GM21619 (cell line): ENCODE data around the gene RTKN.
A peak's percentile ranks its signal among the peaks of the same experiment; 100 is the strongest.

Experiments
- ATAC-seq: cut with Tn5 transposase; IDR thresholded peaks from one replicate; pipeline ENCODE4 v1.9.1; 2021; ENCODE audit not compliant: unreplicated experiment

Gene RTKN

DNA sequence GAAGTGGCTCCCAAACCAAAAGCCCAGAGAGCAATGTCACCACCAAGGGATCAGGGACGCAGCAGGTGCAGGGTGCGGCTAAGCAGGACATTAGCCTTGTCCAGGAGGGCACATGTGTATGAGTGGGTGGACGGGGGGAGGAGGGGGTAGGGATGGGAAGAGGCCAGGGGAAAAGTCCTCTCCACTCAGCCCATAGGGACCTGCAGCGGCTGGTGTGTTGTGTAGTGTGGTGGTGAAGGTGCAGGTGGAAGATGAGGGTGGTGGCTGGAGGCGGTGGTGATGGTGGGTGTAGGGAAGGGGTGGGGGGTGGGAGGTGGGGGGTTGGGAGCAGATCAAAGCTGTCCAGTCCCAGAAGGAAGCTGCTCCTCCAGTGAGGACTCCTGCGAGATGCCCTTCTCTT is 24.0 kb downstream of the RTKN start:
- ATAC-seq = no peak

DNA sequence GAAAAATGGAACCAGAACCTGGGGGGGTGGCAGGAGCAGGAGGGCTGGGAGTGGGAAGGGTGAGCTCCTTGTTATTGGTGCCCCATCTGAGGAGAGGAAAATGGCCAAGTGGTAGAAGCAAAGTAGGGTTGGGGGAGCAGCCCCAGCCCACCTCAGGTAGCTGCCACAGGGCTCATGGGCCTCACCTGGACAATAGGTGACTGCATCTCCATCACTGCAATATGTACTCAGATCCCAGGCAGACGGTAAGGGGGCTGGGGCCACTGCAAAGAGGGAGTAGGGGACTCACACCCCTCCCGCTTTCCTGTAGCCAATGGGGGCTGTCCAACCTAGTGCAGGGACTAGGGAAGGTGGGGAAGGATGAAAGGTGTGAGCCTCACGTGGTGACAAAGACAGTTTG is 24.5 kb downstream of the RTKN start:
- no peak for ATAC-seq

- no peak for ATAC-seq
These were observed 25.0 kb downstream of the RTKN start for GRCh38 chr2:74416778-74417177.

GRCh38 chr2:74415762-74416395 is 25.9 kb downstream of the RTKN start:
- no peak for ATAC-seq

DNA sequence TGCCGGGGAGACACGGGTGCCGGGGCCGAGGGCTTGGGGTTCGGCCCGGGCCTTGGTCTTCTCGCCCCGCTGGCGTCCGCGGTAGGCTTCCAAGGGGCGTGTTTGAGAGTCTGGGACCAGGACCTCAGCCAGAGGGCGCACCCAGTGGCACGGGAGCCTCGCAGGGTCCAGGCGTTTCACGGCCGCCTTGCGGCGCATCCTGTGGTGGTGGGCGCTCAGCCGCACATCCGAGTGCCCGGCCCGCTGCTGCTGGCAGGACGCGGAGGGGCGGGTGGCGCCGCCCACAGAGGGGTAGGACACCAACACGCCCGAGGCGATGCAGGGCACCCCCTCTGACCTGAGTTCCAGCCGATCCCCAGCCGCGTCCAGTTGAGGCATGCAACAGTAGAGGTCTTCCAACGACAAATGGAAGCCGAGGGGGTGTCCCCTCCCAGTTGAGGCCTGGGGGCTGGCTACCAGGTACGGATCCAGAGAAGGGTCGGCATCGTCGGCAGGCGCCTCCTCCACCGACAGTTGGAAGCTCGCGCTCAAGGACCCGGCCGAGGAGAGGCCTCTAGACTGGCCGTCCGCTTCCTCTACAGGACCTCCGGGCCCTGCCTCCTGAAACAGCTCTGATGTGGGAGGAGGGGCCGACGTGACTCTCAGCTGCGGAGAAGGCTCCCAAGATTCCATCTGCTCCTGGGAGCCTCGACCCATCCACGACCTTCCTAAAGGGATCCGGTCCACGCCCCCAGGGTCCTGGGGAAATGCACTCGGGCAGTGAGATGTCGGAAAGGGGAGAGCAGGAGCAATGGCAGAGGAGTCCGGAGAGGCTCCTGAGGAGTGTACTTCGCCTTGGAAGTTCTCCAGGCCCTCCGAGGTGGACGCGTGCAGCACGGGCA is 26.6 kb downstream of the RTKN start:
- ATAC-seq = no peak

DNA sequence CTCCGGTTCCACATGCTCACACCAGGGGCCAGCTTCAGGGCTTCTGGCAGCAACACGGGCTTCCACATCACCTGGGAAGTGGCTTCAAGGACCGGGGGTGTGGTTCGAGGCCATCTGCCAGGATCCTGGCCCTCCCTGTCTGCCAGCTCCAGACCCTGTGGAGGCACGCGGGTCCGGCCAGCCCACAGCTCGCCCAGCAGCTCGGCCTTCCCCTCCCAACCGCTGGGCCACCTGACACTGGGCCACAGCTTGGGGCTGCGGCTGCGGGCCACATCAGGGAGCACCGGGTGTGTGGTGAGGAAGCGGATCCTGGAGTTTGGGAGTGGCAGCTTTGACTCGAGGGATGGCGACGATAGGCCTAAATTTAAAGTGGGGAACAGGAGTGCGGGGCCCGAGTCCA is 27.3 kb downstream of the RTKN start:
- ATAC-seq = no peak

DNA sequence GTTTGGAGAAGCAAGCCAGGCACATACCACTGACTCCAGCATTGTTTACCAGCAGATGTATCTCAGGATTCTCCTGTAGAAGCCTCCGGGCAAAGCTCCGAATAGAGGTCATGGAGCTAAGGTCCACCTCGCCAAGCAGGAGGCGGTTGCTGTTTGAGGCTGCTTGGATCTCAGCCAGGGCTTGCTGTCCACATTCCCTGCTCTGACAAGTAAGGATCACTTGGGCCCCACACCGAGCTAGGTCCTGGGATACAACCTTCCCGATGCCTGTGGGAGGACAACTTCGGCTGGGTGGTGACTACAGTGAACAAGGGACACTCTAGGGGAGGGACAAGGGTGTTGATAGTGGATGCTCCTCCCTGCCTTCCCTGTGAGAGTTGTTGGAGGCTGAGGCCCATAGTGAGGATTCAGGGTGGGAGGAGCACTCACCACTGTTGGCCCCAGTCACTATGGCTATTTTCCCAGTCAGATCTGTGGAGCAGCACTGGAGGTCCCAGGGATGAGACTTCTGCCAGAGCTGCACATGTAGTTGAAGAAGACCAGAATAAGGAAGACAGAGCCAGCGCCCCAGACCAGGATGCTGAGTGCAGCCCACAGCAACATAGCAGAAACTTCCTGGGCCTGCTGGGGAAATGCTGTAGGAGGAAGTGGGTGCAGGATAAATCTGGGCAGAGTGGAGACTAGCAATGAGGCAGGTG is 28.6 kb downstream of the RTKN start:
- ATAC-seq = no peak

DNA sequence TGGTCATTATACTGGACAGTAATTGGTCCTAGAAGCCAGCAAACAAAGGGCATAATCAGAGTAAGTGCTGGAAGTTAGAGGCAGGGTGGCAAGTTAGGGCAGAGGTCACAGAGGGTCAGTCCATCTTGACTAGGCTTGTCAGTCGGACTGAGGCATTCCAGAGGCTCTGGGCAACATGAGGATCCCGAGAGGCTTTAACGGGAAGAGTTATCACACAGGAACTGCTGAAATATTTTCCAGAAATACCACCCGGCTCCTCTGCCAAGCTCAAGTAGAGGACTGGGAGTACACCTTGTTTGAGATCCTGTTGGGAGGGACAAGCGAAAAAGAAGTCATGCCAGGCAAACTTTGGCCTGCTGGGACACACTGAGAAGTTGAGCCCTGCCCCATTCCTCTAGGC is 34.1 kb downstream of the RTKN start:
- no peak for ATAC-seq

GRCh38 chr2:74406035-74406434 is 35.7 kb downstream of the RTKN start:
- ATAC-seq = no peak

DNA sequence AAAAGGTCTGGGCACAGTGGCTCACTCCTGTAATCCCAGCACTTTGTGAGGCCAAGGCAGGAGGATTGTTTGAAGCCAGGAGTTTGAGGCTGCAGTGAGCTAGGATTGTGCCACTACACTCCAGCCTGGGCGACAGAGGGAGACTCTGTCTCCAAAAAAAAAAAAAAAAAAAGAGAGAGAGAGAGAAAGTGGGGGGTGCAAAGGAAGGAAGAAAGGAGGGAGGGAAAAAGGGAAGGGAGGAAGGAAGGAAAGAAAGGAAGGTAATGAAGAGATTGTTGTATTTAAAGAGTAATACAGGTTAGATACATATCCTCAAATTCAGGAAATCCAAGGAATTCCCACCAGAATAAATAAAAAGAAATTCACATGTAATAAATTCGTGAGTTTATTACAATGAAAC is 39.8 kb downstream of the RTKN start:
- ATAC-seq = no peak

DNA sequence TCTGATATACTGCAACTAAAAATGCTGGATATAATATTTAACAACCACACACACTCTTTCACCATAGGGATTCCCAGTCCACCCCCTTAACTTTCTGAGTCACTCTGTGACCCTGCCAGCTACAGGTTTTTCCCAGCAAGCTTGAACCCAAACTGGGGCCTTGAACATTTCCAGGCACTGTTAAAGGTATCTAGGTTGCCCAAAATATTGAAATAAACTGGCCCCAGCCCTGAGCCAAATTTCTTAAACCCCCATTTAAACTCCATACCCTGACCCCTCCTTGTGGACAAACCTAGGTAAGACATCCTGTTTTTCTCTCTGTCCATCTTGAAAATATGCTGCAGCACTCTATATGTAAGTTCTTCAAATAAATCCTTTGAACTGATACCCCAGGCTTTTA is 42.0 kb downstream of the RTKN start:
- no peak for ATAC-seq

DNA sequence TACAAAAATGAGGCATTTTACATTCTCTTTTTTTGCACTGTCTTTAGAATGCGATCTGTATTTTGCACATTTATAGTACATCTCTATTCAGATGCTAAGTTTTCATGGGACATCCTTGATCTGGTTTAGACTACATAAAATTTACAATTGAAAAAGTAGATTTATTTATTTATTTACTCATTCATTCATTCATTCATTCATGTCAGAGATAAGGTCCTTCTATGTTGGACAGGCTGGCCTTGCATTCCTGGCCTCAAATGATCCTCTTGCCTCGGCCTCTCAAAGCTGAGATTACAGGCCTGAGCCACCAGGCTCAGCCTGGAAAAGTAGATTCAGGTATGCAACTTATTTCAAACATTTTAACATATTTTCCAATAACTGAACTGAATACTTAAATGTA is 45.6 kb downstream of the RTKN start:
- ATAC-seq = no peak

GRCh38 chr2:74393525-74393924 is 48.2 kb downstream of the RTKN start:
- ATAC-seq = no peak

DNA sequence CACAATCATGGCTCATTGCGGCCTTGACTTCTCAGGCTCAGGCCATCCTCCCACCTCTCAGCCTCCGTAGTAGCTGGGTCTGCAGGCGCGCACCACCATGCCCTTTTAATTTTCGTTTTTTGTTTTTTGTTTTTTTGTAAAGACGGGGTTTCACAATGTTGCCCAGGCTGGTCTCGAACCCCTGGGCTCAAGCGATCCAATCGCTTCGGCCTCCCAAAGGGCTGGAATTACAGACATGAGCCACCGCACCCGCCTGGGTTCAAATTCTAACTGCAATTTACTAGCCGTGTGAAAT is 49.3 kb downstream of the RTKN start:
- no peak for ATAC-seq

DNA sequence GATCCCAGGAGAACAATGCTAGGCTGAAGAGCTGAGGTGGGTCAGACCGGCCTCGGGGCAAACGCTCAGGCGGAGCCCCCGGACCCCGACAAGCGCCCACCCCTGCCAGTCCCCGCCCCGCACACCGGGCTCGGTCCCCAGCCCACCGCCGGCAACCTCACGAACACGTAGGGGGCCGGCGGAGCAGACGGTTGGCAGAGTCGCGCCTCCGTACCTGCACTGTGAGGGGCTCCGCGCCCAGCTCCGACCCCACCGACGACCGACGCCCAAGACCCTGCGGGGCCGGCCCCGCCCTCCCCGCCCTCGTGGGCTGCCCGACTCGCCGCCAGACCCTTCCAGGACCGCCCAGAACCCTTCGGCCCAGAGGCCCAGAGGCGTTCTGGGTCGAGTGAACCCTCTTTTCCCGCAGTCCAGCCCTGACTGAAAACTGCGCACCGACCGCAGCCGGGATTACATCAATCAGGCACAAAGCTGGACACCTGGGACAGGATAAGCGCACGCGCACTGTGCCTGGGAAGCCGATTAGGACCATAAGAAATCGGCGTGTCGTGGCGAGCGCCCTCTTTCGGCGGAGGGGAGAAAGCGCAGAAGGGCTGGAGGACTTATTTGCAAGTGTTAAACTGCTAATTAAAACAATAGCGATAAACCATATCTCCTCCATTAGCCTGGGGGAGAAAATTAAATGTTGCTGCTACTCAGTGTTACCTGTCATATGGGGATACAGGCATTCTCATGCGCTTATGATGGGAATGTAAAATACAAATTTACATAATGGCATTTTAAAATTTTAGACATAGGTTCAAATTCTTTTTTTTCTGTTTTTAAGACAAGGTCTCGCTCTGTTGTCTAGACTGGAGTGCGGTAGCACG is 49.9 kb downstream of the RTKN start:
- peak; percentile 64 for ATAC-seq

DNA sequence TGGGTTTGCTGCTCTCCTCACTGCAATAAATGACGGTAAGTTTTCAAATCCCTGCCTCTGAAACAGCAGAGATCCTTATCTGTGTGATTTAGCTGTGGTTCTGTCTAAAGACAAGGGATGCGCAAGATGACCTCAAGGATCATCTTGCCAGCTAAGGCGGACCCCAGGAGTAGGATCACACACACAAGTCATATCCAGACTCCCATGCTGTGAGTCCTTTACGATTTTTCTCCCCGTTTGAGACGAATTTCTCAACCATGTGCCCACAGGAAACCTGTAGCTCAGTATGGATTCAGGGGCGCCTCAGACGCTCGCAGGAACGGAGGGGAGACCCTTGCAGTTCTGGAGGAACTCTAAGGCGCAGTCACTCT is 50.5 kb downstream of the RTKN start:
- peak; percentile 30 for ATAC-seq

DNA sequence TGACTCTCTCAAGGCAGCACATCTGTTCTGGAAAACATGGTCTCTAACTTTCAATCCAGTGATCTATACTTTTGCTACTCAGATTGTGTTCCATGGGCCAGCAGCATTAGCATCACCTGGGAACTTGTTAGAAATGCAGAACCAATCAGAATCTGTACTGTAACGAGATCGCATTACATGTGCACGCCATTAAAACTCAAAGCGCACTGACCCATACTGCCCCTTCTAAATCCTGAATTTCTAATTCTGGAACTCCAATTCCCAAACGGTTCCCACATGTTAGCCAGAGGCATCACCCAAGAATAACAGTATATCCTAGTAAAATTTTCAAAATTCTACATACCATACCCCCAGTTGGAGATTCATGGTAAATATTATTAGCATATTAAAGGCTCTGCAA is 51.1 kb downstream of the RTKN start:
- ATAC-seq = no peak

DNA sequence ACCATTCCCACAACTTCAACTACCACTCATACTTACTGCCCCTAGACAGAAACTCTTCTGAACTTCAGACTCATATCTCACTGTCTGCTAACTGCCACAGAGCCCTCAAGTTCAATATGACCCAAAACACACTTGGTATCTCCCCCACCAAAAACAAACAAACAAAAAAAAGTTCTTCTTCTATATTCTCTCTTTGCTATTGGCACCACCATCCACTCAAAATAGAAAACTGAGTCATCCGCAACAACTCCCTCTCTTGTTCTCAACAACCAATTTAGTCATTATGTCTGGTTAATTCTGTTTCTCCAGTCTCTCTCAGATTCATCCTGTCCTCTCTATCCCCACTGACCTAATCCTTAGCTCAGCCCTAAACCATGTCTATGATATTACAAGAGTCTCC is 54.4 kb downstream of the RTKN start:
- no peak for ATAC-seq

DNA sequence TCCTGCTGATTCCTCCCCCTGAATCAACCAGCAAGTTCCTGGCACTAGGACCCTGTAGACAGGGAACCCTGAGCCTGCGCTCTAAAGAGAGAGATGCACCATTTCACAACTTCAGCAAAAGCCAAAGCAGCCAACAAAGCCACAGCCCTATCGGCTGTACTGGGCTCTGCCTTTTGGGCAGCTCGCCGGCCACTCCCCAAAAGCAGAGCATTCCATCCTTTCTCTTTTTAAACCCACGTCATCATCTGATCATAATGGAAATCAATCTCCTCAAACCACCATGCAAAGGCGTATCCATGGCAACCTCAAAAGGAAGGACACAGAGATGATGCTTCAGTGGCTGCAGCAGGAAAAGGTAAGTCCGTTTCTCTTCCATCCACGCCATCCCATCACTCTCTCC is 56.3 kb downstream of the RTKN start:
- no peak for ATAC-seq

- ATAC-seq = no peak
These were observed 57.7 kb downstream of the RTKN start for GRCh38 chr2:74384051-74384450.

- no peak for ATAC-seq
These were observed 58.5 kb downstream of the RTKN start for GRCh38 chr2:74383254-74383653.
